HG03175 (cell line): ENCODE data around the gene AQP5.

Experiments used
- ATAC-seq: cut with Tn5 transposase; IDR thresholded peaks from one replicate; pipeline ENCODE4 v1.9.1; 2021; ENCODE audit warnings: mild to moderate bottlenecking, moderate library complexity; ENCODE audit not compliant: unreplicated experiment

AQP5 gene

DNA sequence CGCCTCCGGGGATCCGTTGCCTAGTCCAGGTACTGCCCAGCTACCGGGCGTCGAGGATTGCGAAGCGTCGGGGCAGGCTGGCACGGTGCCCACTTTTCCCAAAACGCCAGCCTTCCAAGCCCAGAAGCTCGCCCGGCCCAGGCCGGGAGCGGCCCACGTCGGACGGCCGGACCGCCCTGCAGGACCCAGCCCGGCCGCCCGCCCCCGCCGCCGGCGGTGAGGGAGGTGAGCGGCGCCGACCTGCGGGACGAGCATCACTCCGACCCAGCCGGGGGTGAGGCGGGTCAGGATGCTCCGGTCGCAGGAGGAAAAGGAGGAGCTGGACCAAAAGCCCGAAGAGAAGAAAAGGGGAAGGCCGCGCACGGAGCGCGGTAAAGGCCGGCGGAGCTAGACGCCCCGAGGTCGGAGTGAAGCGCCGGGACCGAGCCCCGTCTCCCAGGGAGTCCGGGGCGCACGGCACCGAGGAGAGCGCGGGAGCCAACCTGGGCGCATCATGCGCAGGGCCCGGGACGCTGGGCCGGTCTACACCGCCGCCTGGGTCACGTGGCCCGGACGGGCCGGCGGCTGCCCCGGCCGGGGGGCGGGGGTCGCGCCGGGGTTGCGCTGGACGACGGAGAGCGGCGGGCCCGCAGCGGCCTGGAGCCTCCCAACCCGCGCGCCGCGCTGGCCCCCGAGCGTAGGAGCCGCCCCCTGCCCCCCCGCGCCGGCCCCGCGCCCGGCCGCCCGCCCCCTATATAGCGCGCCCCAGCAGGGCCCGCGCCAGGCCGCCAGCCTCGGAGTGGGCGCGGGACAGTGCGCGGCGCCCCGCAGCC lies at the start of gene AQP5:
Gene AQP5, plus strand, starts transcription at position 762 of the 812 bp plus-strand sequence. CDS start 146 bp downstream, outside the sequence.
- ATAC-seq = no peak

GRCh38 chr12:49912345-49913255 lies 49.1 kb upstream of the AQP5 start:
- ATAC-seq = no peak

GRCh38 chr12:49916129-49916919 lies 45.3 kb upstream of the AQP5 start:
- no peak for ATAC-seq

DNA sequence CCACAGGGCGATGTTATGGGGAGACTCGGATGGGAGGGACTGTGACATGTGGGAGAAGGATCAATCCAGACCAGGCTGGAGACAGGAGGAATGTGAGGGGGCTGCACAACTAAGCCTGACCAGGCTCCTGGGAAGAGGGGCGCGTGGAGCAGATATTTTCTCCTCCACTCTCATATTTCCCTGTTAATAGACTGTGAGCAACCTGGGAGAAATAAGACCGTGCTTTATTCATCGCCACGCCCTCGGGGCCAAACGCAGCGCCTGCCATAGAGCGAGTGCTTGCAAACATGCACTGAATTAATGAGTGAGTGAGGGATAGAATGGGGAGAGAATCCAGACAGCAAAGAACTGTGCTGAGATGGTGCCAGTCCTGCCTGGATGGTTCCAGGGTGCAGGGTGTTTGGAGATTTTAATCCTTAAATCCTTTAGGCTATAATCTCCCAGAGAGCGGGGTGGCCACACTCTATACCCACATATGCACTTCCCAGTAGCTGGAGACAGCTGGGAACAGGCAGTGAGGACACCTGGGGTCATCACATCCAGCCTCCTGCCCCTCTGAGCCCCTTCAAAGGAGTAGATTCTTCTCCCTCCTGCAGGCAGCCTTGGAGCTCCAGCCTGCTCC lies 44.4 kb upstream of the AQP5 start:
- ATAC-seq = no peak

DNA sequence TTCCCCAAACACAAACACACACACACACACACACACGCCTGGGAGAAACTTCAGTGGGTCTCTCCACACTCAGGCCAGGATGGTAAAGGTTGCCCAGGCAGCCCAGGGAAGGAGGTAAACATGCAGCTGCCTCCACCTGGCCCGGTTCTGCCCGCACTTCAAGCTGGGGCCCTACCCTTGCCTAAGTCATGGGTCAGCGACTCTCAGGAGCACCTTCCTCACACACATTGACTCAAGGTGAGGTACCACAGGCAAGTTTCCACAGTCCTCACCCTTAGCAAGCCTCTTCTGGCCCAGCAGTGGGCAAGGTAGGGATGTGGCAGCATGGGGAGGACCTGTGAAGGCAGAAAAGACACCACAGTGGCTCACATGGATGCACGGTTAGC lies 43.9 kb upstream of the AQP5 start:
- no peak for ATAC-seq

- ATAC-seq = no peak
These were observed 41.3 kb upstream of the AQP5 start for GRCh38 chr12:49920241-49920914.

- no peak for ATAC-seq
These were observed 40.8 kb upstream of the AQP5 start for GRCh38 chr12:49920915-49921286.

GRCh38 chr12:49921299-49921698 lies 40.4 kb upstream of the AQP5 start:
- no peak for ATAC-seq

- no peak for ATAC-seq
These were observed 39.7 kb upstream of the AQP5 start for GRCh38 chr12:49921936-49922335.

DNA sequence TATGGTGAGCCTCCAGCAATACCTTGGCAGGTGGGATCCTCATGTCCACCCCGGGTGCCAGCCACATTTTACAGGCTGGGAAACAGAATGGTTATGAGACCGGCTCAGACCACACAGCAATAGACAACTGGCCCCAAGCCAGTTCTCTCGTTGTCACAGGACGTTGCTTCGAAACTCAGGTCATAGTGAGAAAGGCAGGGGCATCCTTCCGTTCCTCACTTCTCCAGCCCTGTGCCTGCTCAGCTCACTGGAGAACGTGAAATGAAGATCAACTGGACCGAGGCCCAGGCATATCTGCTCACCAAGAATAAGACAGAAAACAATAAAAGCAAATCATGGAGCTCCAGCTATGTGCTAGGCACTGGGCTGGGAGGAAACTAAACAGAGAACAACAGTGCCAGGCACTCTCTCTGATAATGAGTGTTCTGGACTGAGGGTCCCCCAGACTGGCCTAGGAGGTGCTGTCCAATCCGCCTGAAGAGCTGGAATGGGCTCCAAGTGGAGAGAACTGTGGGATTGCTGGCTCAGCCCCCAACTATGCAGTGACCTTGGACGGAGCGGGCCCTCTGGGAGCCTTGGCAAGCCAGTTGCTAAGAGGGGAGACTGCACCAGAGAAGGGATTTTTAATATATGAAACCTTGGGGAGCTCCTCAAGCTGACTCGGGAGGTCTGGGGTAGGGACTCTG lies 39.2 kb upstream of the AQP5 start:
- ATAC-seq = no peak

GRCh38 chr12:49923035-49923644 lies 38.5 kb upstream of the AQP5 start:
- no peak for ATAC-seq

GRCh38 chr12:49923880-49924556 lies 37.7 kb upstream of the AQP5 start:
- no peak for ATAC-seq

GRCh38 chr12:49924628-49925246 lies 36.9 kb upstream of the AQP5 start:
- ATAC-seq = no peak

GRCh38 chr12:49925433-49926204 lies 36.1 kb upstream of the AQP5 start:
- ATAC-seq = no peak

GRCh38 chr12:49928471-49928870 lies 33.2 kb upstream of the AQP5 start:
- ATAC-seq = no peak

DNA sequence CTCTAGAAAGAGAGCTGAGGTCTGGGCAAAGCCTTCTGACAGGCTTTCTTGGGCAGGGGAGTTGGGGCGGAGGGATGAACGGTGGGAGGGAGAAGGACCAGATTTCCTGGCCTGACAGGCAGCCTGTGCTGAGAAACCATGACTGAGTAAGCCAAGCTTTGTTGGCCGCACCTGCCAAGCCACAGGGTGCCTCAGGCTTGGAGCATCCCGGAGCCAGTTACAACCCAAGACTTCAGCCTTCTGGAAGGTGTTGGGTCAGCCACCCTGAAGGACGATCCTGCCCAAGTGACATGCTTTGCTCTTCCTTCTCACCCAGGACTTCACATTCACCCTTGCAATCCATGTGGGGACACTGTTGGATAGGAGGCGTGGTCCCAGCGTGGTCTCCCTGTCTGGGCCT lies 32.1 kb upstream of the AQP5 start:
- ATAC-seq = no peak

GRCh38 chr12:49930515-49931288 lies 31.0 kb upstream of the AQP5 start:
- ATAC-seq = no peak
